Hepatocyte (in vitro differentiated cells): Measurements from ENCODE around the gene LTN1. TPM values are rescaled to one million over a fixed set of nuclear protein-coding genes. Genes with fewer than 3 reads are reported as not detected.

Experiments used
- DNase-seq: peaks from one replicate; pipeline ENCODE4 v3.0.0-alpha.2; 2016; ENCODE audit warnings: low spot score
- H2AFZ ChIP-seq: fragments of 200-600 bp; sonication (generic); 2 replicates; pipeline ENCODE4 v1.6.0; 2016; ENCODE audit warnings: antibody characterized with exemption, mild to moderate bottlenecking
- H3K27ac ChIP-seq: fragments of 200-600 bp; sonication (generic); 2 replicates; pipeline ENCODE4 v1.5.1; 2016; ENCODE audit warnings: mild to moderate bottlenecking
- H3K27me3 ChIP-seq: fragments of 200-600 bp; sonication (generic); 2 replicates; pipeline ENCODE4 v1.6.1; 2016
- H3K36me3 ChIP-seq: fragments of 200-600 bp; sonication (generic); replicated peaks from 2 replicates; pipeline ENCODE4 v1.5.1; 2016; ENCODE audit warnings: low read depth; ENCODE audit not compliant: insufficient read depth
- H3K4me1 ChIP-seq: fragments of 200-600 bp; sonication (generic); 2 replicates; pipeline ENCODE4 v1.5.1; 2016; ENCODE audit warnings: mild to moderate bottlenecking, moderate library complexity; ENCODE audit not compliant: insufficient read depth
- H3K4me2 ChIP-seq: fragments of 200-600 bp; sonication (generic); 2 replicates; pipeline ENCODE4 v1.6.0; 2016
- H3K4me3 ChIP-seq: fragments of 200-600 bp; sonication (generic); 2 replicates; pipeline ENCODE4 v1.5.1; 2016; ENCODE audit warnings: mild to moderate bottlenecking
- H3K79me2 ChIP-seq: fragments of 200-600 bp; sonication (generic); 2 replicates; pipeline ENCODE4 v1.6.0; 2017; ENCODE audit warnings: mild to moderate bottlenecking
- H3K9me2 ChIP-seq: fragments of 200-600 bp; sonication (generic); replicated peaks from 2 replicates; pipeline ENCODE4 v1.6.0; 2017; ENCODE audit warnings: mild to moderate bottlenecking; ENCODE audit not compliant: insufficient read depth
- H3K9me3 ChIP-seq: fragments of 200-600 bp; sonication (generic); 2 replicates; pipeline ENCODE4 v1.5.1; 2016; ENCODE audit warnings: low read depth, mild to moderate bottlenecking
- H4K20me1 ChIP-seq: fragments of 200-600 bp; sonication (generic); 2 replicates; pipeline ENCODE4 v1.6.0; 2016; ENCODE audit warnings: mild to moderate bottlenecking; ENCODE audit not compliant: insufficient read depth, poor library complexity, severe bottlenecking
- CTCF ChIP-seq: fragments of 200-600 bp; sonication (generic); IDR thresholded peaks from 2 replicates; pipeline ENCODE4 v1.5.1; 2016; ENCODE audit warnings: antibody characterized with exemption, mild to moderate bottlenecking; ENCODE audit not compliant: poor library complexity
- EZH2 ChIP-seq: fragments of 200-600 bp; sonication (generic); IDR thresholded peaks from 2 replicates; pipeline ENCODE4 v1.6.1; 2016; ENCODE audit warnings: antibody characterized with exemption, mild to moderate bottlenecking, borderline replicate concordance
- EZH2phosphoT487 ChIP-seq: fragments of 200-600 bp; sonication (generic); IDR thresholded peaks from one replicate; pipeline ENCODE4 v1.6.1; 2018; ENCODE audit warnings: antibody characterized with exemption, mild to moderate bottlenecking, low read depth, moderate library complexity; ENCODE audit not compliant: unreplicated experiment, severe bottlenecking
- WGBS: methylation state at CpG from one replicate; pipeline ENCODE4 v1.1.6; 2016; ENCODE audit warnings: low lambda C conversion rate; ENCODE audit errors: missing lambda C conversion rate; 5-methylcytosine and 5-hydroxymethylcytosine counted together
- polyA plus RNA-seq: library from polyadenylated mRNA; unstranded; fragments of >200 nt; fragmentation: Nextera tagmentation; extraction: Ambion mirVana; gene quantifications from 2 replicates; pipeline ENCODE4 v1.2.1, GENCODE V29; 2016
- total RNA-seq: library from RNA; depleted of rRNA; stranded (reverse); fragments of >200 nt; gene quantifications from 2 replicates; pipeline ENCODE4 v1.2.3, GENCODE V29; 2014

The LTN1 gene
- total and polyA plus RNA-seq, 2 experiments from 2014 or later: 9.7 to 35.8 TPM

GRCh38 chr21:28928578-28929420 lies 63.9 kb downstream of the LTN1 start:
- no peaks in the 10 kb centered on the region for H4K20me1 ChIP-seq
- DNase-seq: no peak
- H3K79me2 ChIP-seq: no peaks in the 10 kb centered on the region
- no peaks in the 10 kb centered on the region for H3K9me3 ChIP-seq
- H3K27ac ChIP-seq: no peak overlapping the region
- no peak overlapping the region for H3K4me3 ChIP-seq
- no peak overlapping the region for H2AFZ ChIP-seq
- H3K27me3 ChIP-seq: no peaks in the 10 kb centered on the region
- no peak for TF ChIP-seq EZH2
- no peak for TF ChIP-seq EZH2phosphoT487
- TF ChIP-seq CTCF: no peak
- H3K4me1 ChIP-seq: peaks cover 6% of the 10 kb centered on the region
- H3K4me2 ChIP-seq: peak overlapping the region; percentile 17
- H3K36me3 ChIP-seq: peaks cover 3% of the 10 kb centered on the region
- 48% methylated on average over 3 of the region's 3 CpGs for WGBS
- H3K9me2 ChIP-seq: no peaks in the 10 kb centered on the region

- H3K4me3 ChIP-seq: no peak overlapping the region
- WGBS: 80% methylated on average over 1 of the region's 1 CpG
- H3K4me1 ChIP-seq: peaks cover 6% of the 10 kb centered on the region
- no peaks in the 10 kb centered on the region for H3K27me3 ChIP-seq
- H4K20me1 ChIP-seq: no peaks in the 10 kb centered on the region
- H3K36me3 ChIP-seq: peaks cover 3% of the 10 kb centered on the region
- H3K9me3 ChIP-seq: no peaks in the 10 kb centered on the region
- H3K9me2 ChIP-seq: no peaks in the 10 kb centered on the region
- TF ChIP-seq EZH2phosphoT487 (no peak), CTCF (no peak), EZH2 (no peak)
- H2AFZ ChIP-seq: no peak overlapping the region
- no peak overlapping the region for H3K4me2 ChIP-seq
- DNase-seq: no peak
- H3K27ac ChIP-seq: no peak overlapping the region
- H3K79me2 ChIP-seq: no peaks in the 10 kb centered on the region
These were observed 65.5 kb downstream of the LTN1 start for GRCh38 chr21:28927130-28927529.

- no peaks in the 10 kb centered on the region for H3K9me3 ChIP-seq
- H3K4me1 ChIP-seq: peaks cover 3% of the 10 kb centered on the region
- no peak overlapping the region for H3K4me2 ChIP-seq
- no peaks in the 10 kb centered on the region for H3K27me3 ChIP-seq
- no peaks in the 10 kb centered on the region for H3K9me2 ChIP-seq
- H3K4me3 ChIP-seq: no peak overlapping the region
- DNase-seq: no peak
- H3K79me2 ChIP-seq: no peaks in the 10 kb centered on the region
- H3K27ac ChIP-seq: no peak overlapping the region
- no peaks in the 10 kb centered on the region for H4K20me1 ChIP-seq
- no peak for TF ChIP-seq EZH2phosphoT487
- TF ChIP-seq CTCF: no peak
- H3K36me3 ChIP-seq: no peaks in the 10 kb centered on the region
- no peak overlapping the region for H2AFZ ChIP-seq
These were observed 69.2 kb downstream of the LTN1 start for GRCh38 chr21:28923439-28923975.
